GM18873 (cell line): ENCODE data around the gene MRPL10.

Experiments used
- ATAC-seq: cut with Tn5 transposase; IDR thresholded peaks from one replicate; pipeline ENCODE4 v1.9.1; 2021; ENCODE audit warnings: mild to moderate bottlenecking, moderate library complexity, moderate number of reproducible peaks; ENCODE audit not compliant: unreplicated experiment, low FRiP score

The MRPL10 gene

GRCh38 chr17:47862621-47863440 is 31.5 kb upstream of the MRPL10 start:
- no peak for ATAC-seq

DNA sequence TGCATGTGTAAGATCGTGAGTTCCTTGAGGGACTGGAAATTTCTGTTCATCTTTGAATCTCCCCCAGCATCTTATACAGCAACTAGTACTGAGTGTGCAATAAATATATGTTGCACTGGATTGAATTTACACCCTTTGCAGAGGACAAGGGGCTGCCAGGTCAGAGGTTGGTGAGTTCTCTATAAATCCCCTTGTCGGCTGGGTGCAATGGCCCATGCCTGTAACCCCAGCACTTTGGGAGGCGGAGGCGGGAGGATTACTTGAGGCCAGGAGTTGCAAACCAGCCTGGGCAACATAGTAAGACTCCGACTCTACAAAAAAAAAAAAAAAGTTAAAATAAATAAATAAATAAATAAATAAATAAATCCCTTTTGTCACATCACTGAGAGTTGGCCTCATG is 29.0 kb upstream of the MRPL10 start:
- no peak for ATAC-seq

GRCh38 chr17:47857551-47858455 is 26.5 kb upstream of the MRPL10 start:
- ATAC-seq, result no peak

DNA sequence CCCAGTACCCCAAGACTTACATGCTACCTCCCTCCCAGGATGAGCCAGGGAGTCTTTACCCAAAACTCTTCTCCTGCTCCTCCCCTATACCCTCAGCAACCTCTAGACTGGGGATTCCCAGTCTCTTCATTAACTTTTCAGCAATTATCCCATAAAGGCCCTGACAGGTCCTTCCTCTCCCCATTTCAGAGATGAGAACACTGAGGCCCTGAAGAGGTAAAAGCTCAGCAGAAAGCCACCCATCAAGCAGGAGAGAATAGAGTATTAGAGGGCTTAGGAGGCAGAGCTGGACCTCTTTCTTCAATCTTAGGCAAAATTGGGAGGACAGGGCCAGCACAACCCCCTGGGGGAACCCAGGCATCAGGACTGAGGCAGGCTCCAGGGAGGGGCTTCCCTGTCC is 25.5 kb upstream of the MRPL10 start:
- ATAC-seq, result no peak

- no peak for ATAC-seq
These were observed 24.4 kb upstream of the MRPL10 start for GRCh38 chr17:47855737-47856136.

DNA sequence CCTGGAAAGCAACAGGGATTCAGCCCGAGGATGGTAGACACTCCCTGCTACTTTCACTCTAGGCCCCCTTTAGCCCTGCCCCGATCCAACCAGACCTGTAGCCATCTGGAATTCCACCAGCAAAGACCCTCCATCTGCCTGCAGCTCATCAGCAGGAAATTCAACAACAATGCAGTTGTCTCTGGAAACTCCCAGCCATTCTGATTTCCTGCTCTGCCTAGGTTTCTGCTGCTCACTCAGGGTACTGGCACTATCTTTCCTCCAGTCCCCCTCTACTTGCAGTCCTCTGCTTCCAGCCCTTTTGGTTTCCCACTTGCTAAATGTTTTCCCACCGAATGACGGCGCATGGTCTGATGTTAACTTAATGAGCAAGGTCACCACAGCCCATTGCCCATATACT is 22.3 kb upstream of the MRPL10 start:
- ATAC-seq, result no peak

DNA sequence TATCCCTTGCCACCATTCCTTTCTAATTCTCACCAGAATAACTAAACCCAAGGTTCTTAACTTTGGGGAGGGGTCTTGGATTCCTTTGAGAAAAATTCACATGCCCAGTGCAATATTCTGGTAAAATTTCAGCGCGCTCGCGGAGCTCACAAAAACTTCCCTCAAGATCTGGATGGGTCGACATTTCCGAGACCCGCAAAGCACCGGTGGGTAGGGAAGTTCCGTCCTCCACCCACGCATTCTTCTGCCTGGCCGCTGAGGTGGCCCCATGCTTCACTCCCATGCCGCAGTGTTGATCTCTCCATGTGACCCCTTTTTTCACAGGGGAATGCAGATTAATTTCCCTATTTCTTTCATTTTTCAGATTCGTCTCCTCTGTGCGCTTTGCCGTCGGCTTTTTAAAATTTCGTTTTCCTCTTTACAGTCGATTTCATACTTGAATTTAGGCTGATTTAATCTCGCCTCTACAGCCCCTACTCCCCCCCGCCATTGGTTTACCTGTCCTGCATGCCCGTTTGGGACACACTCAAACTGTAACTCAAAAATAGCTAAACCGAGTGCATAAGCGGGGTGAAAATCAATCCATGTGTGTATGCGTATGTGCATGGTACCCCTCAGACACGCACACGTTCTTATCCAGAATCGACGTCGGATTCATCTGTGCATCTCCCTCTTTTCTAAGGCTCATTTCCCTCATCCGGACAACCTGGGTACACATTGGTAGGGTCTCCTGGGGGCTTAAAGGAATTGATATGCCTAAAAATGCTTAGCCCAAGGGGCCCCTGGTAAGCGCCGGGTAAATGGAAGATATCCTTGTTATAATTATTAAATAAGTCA is 21.0 kb upstream of the MRPL10 start:
- ATAC-seq, result no peak

- no peak for ATAC-seq
These were observed 20.4 kb upstream of the MRPL10 start for GRCh38 chr17:47851764-47852112.

- ATAC-seq, result no peak
These were observed 19.6 kb upstream of the MRPL10 start, which contains the start of gene SP6 for GRCh38 chr17:47850692-47851573. Gene SP6 (minus strand): TSS chr17:47851163. CDS start chr17:47848429, 2,734 bp downstream.

DNA sequence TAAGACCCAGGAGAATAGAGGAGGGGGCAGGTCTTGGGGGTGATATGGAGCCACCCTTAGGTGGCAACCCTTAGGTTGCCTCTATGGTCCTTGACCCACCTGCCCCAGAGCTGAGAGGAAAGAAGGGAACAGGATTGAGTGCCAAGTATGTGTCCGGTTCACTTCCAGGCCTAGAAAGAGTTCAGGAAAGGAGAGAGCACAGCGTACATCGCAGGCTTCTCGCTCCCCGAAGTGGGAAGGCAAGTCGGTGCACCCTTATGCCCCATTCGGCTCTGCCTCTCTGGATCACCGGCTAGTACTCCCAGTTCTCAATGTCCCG is 19.0 kb upstream of the MRPL10 start:
- ATAC-seq, result no peak

- ATAC-seq, result no peak
These were observed 16.8 kb upstream of the MRPL10 start for GRCh38 chr17:47848198-47848513.

GRCh38 chr17:47847341-47848197 is 16.2 kb upstream of the MRPL10 start:
- ATAC-seq, result no peak

- no peak for ATAC-seq
These were observed 15.5 kb upstream of the MRPL10 start for GRCh38 chr17:47846716-47847340.

GRCh38 chr17:47845716-47846075 is 14.4 kb upstream of the MRPL10 start:
- ATAC-seq, result no peak

GRCh38 chr17:47844814-47845715 is 13.7 kb upstream of the MRPL10 start:
- no peak for ATAC-seq

DNA sequence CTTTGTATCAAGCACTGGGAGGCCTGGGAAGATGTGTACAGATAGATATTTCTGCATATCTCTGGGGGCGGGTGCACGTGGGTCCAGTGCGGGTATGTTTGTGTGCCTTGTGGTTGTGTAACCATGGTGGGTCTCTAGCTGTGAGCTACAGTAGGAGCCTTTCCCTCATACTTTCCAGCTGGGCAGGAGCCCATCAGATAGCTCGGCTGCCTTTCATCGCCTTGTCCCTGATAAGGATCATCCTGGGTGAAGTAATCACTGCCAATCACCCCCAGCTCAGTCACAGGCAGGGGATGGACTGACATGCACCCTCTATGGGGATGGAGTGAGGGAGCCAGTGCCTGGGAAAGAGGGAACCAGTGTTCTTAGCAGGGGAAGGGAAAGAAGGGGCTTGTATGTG is 12.9 kb upstream of the MRPL10 start:
- ATAC-seq, result no peak

- no peak for ATAC-seq
These were observed 12.0 kb upstream of the MRPL10 start for GRCh38 chr17:47843391-47843730.
